Measurements from ENCODE around the gene MTX2.
"Not testable (repeated sequence)": the region's sequence is repeated elsewhere in the genome, so short reads cannot be mapped to it uniquely, and the experiment has no call there.

Gene MTX2

GRCh38 chr2:176373155-176373554 is 103.9 kb downstream of the MTX2 start:
- DNase-seq (ENCODE audit: low read depth in 2 of 3, low spot score in 1 of 3), result not testable (repeated sequence)

- no peak for DNase-seq (ENCODE audit: low read depth in 2 of 3, low spot score in 1 of 3)
Measured at GRCh38 chr2:176378323-176378722, 109.1 kb downstream of the MTX2 start.

DNA sequence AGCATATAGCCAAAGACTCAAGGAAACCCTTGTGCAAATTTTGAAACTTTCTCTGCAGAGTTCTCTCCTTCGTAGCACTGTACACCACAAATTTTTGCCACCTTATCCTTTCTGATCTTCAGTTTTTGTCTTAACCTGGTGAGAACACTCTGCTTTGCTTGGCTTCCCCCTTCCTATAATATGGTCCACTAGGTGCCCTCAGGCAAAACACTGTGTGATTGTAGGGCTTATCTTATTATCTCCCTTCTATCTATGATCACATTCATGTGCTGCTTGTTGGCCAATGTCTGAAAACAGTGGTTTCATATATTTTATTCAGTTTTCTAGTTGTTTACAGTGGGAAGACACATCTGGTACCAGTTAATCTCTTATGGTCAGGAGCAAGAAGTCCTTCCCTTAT is 111.1 kb downstream of the MTX2 start:
- no peak for DNase-seq (ENCODE audit: low read depth in 2 of 3, low spot score in 1 of 3)

- DNase-seq (ENCODE audit: low read depth in 2 of 3, low spot score in 1 of 3), result no peak
Measured at GRCh38 chr2:176383100-176383499, 113.9 kb downstream of the MTX2 start.

- no peak for DNase-seq (ENCODE audit: low read depth in 2 of 3, low spot score in 1 of 3)
Measured at GRCh38 chr2:176383836-176384442, 114.7 kb downstream of the MTX2 start.

DNA sequence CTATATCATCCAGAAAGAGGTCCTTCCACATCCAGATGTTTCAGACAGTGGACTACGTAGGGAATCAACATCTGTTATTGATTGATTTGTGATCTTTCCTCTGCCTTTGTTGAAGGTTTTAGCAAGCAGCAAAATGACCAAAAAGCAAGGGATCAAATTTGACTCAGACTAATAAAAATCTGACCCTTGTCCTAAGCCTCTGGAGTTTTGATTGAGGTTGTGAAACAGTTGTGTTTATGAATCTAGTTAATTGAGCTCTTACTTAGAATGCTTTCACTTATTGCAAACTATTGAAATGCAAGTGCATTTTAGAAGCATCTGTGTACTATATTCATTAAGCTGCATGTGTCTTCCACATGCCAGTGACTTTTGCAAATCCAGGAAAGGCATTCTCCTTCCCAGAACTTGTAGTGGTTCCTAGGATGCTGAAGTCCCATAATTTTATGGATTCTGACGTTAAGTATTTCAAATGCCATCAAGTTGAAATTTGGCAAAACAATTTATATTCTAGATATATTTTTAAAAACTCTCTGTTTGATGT is 116.0 kb downstream of the MTX2 start:
- no peak for DNase-seq (ENCODE audit: low read depth in 2 of 3, low spot score in 1 of 3)

- DNase-seq (ENCODE audit: low read depth in 2 of 3, low spot score in 1 of 3), result no peak
Measured at GRCh38 chr2:176385838-176386237, 116.6 kb downstream of the MTX2 start.
